Psoas muscle (tissue), 8 donors: ENCODE measurements around the gene AOPEP. TPM values are rescaled to one million over a fixed set of nuclear protein-coding genes. Genes with fewer than 3 reads are reported as not detected.

Experiments
- ATAC-seq, 4 donors: fragments of 200-7000 bp; cut with Tn5 transposase; one replicate each; pipeline ENCODE4 v1.9.1; 2020; ENCODE audit warnings: moderate library complexity in 3 of 4, mild to moderate bottlenecking in 2 of 4
- DNase-seq, 2 donors: peaks; one replicate each; pipeline ENCODE4 v3.0.0-alpha.2; 2020
- H3K27ac ChIP-seq: fragments of 200-600 bp; one replicate; pipeline ENCODE4 v1.8.0; 2022
- H3K27me3 ChIP-seq, 3 donors: fragments of 200-600 bp in 1 of 3; one replicate each; pipeline versions ENCODE4 v1.6.1 to v1.8.0; 2013 to 2022; ENCODE audit warnings: low read length in 2 of 3, mild to moderate bottlenecking in 2 of 3, moderate library complexity in 1 of 3; ENCODE audit not compliant: insufficient read depth in 3 of 3
- H3K36me3 ChIP-seq, 2 donors: fragments of 200-600 bp in 1 of 2; one replicate each; pipeline versions ENCODE4 v1.6.1 to v1.8.0; 2013 to 2022; ENCODE audit warnings: low read depth in 1 of 2, mild to moderate bottlenecking in 1 of 2, moderate library complexity in 1 of 2; ENCODE audit not compliant: insufficient read depth in 1 of 2
- H3K4me1 ChIP-seq: fragments of 200-600 bp; one replicate; pipeline ENCODE4 v1.8.0; 2022
- H3K4me3 ChIP-seq: fragments of 200-600 bp; one replicate; pipeline ENCODE4 v1.8.0; 2022; ENCODE audit warnings: mild to moderate bottlenecking
- H3K9me3 ChIP-seq: fragments of 200-600 bp; one replicate; pipeline ENCODE4 v1.8.0; 2022
- CTCF ChIP-seq: fragments of 200-600 bp; IDR thresholded peaks from one replicate; pipeline ENCODE4 v1.8.0; 2022; ENCODE audit warnings: antibody characterized with exemption
- WGBS, 3 donors: extraction: QIAGEN DNeasy Blood & Tissue Kit; methylation state at CpG; one replicate each; pipeline versions ENCODE4 v1.1.6 to v1.1.7; 2013; 5-methylcytosine and 5-hydroxymethylcytosine counted together
- intact Hi-C, 2 donors: fragments of 100-400 bp; cut with DNase I; formaldehyde crosslinking; loops; one replicate each; pipeline versions ENCODE4 v1.11.0 to v1.14.2; 2022
- polyA plus RNA-seq, 3 donors: library from polyadenylated mRNA; stranded (reverse); fragments of 200-250 nt; gene quantifications; one replicate each; pipeline ENCODE4 v1.2.3, GENCODE V29; 2013
- total RNA-seq, 4 donors: library from RNA; stranded (reverse); fragmentation: NEBNext Ultra II Directional in 2 of 4; extraction: Animal tissue kit (Norgen Biotek cat#: 25700) in 2 of 4; gene quantifications; one replicate each; pipeline versions ENCODE4 v1.2.1 to v1.2.4, GENCODE V29; 2021 to 2023
- donor health status: healthy with polysubstance abuse.
- donor health status: DM: no; HTN: no; CAD: no; lungs with moderate emphysema.
- donor health status: Bipolar disorder and iron deficiency.
- donor health status: healthy.
- donor health status: DM: yes; HTN: yes; CAD: no.
- donor health status: DM: no; HTN: no; CAD: no.
- donor health status: DM: no; HTN: no; CAD: no.
- donor health status: DM: yes; HTN: yes; CAD: no.

AOPEP gene
- total and polyA plus RNA-seq, 7 donors, result 46.4 to 96.9 (median 78.6) TPM

GRCh38 chr9:94900222-94901018 is 173.9 kb downstream of the AOPEP start:
- ATAC-seq (peak in 3 of 4 donors; percentile 44 to 80 (median 69)), DNase-seq (no peak)
- Histone ChIP-seq H3K9me3 (no peaks in the 10 kb centered on the region), H3K4me3 (peak overlapping the region; percentile 15), H3K27me3 (no peaks in the 10 kb centered on the region), H3K27ac (peak overlapping the region; percentile 69), H3K4me1 (peaks cover 5% of the 10 kb centered on the region), H3K36me3 (no peaks in the 10 kb centered on the region)
- 34 to 58% (median 39%) methylated on average over 10 of the region's 10 CpGs for WGBS, 3 donors
- intact Hi-C loops, result no loop called here
- no peak for TF ChIP-seq CTCF

GRCh38 chr9:94901019-94901363 is 174.5 kb downstream of the AOPEP start:
- 52 to 86% (median 81%) methylated on average over 4 of the region's 4 CpGs for WGBS, 3 donors
- intact Hi-C loops, result no loop called here
- Histone ChIP-seq H3K4me3 (no peak overlapping the region), H3K4me1 (peaks cover 5% of the 10 kb centered on the region), H3K9me3 (no peaks in the 10 kb centered on the region), H3K27ac (no peak overlapping the region), H3K36me3 (no peaks in the 10 kb centered on the region), H3K27me3 (no peaks in the 10 kb centered on the region)
- DNase-seq (no peak), ATAC-seq (peak in 1 of 4 donors; percentile 23)
- no peak for TF ChIP-seq CTCF

GRCh38 chr9:94903961-94904421 is 177.5 kb downstream of the AOPEP start:
- ATAC-seq (no peak), DNase-seq (no peak)
- TF ChIP-seq CTCF, result no peak
- Histone ChIP-seq H3K27me3 (no peaks in the 10 kb centered on the region), H3K27ac (no peak overlapping the region), H3K9me3 (no peaks in the 10 kb centered on the region), H3K4me1 (peaks cover 15% of the 10 kb centered on the region), H3K36me3 (no peaks in the 10 kb centered on the region), H3K4me3 (no peak overlapping the region)
- 84 to 92% (median 87%) methylated on average over 2 of the region's 2 CpGs for WGBS, 3 donors
- intact Hi-C loops, result no loop called here

GRCh38 chr9:94904806-94905205 is 178.3 kb downstream of the AOPEP start:
- Histone ChIP-seq H3K9me3 (no peaks in the 10 kb centered on the region), H3K4me3 (no peak overlapping the region), H3K4me1 (peaks cover 15% of the 10 kb centered on the region), H3K27ac (no peak overlapping the region), H3K27me3 (no peaks in the 10 kb centered on the region), H3K36me3 (no peaks in the 10 kb centered on the region)
- no peak for DNase-seq
- no peak for ATAC-seq
- TF ChIP-seq CTCF, result no peak
- WGBS, 3 donors, result 92 to 96% (median 96%) methylated on average over 3 of the region's 3 CpGs
- intact Hi-C loops, result no loop called here
